Heart right ventricle (tissue), 16 donors: ENCODE measurements around the gene TMPRSS4. TPM values are rescaled to one million over a fixed set of nuclear protein-coding genes. Genes with fewer than 3 reads are reported as not detected.

Source experiments
- ATAC-seq, 8 donors: fragments of 200-7000 bp; cut with Tn5 transposase; one replicate each; pipeline ENCODE4 v1.9.1; 2020; ENCODE audit warnings: mild to moderate bottlenecking in 8 of 8, moderate library complexity in 8 of 8, moderate number of reproducible peaks in 1 of 8
- DNase-seq, 2 donors: peaks; one replicate each; pipeline ENCODE4 v3.0.0-alpha.2; 2020
- H3K27ac ChIP-seq, 10 donors: fragments of 200-600 bp; sonication (generic) in 2 of 10; one replicate each; pipeline versions ENCODE4 v1.5.0 to v1.8.0; 2020 to 2022; ENCODE audit warnings: mild to moderate bottlenecking in 3 of 10
- H3K27me3 ChIP-seq, 7 donors: fragments of 200-600 bp; one replicate each; pipeline ENCODE4 v1.8.0; 2021 to 2022; ENCODE audit warnings: mild to moderate bottlenecking in 2 of 7
- H3K36me3 ChIP-seq, 9 donors: fragments of 200-600 bp; sonication (generic) in 1 of 9; one replicate each; pipeline versions ENCODE4 v1.5.0 to v1.8.0; 2020 to 2022; ENCODE audit warnings: mild to moderate bottlenecking in 2 of 9
- H3K4me1 ChIP-seq, 9 donors: fragments of 200-600 bp; sonication (generic) in 1 of 9; one replicate each; pipeline versions ENCODE4 v1.5.0 to v1.8.0; 2020 to 2022; ENCODE audit warnings: mild to moderate bottlenecking in 4 of 9
- H3K4me3 ChIP-seq, 10 donors: fragments of 200-600 bp; sonication (generic) in 2 of 10; one replicate each; pipeline versions ENCODE4 v1.5.0 to v1.8.0; 2020 to 2022; ENCODE audit warnings: mild to moderate bottlenecking in 7 of 10, moderate library complexity in 2 of 10
- H3K9me3 ChIP-seq, 11 donors: fragments of 200-600 bp in 10 of 11; sonication (generic) in 2 of 11; one replicate each; pipeline versions ENCODE4 v1.5.0 to v1.8.0; 2013 to 2022; ENCODE audit warnings: mild to moderate bottlenecking in 2 of 11, control low read depth in 1 of 11, moderate library complexity in 1 of 11
- CTCF ChIP-seq, 9 donors: fragments of 200-600 bp; sonication (generic) in 2 of 9; IDR thresholded peaks; one replicate each; pipeline versions ENCODE4 v1.5.0 to v1.8.0; 2021 to 2022; ENCODE audit warnings: antibody characterized with exemption in 9 of 9, mild to moderate bottlenecking in 5 of 9, moderate library complexity in 1 of 9
- WGBS, 2 donors: extraction: QIAGEN DNeasy Blood & Tissue Kit; methylation state at CpG; one replicate each; pipeline ENCODE4 v1.1.7; 2013; ENCODE audit warnings: inconsistent platforms in 1 of 2; 5-methylcytosine and 5-hydroxymethylcytosine counted together
- intact Hi-C, 10 donors: fragments of 100-400 bp; cut with DNase I; formaldehyde crosslinking; loops; one replicate each; pipeline versions ENCODE4 v1.11.1 to v1.14.2; 2022
- polyA plus RNA-seq, 2 donors: library from polyadenylated mRNA; stranded (reverse); fragments of 200-250 nt; gene quantifications; one replicate each; pipeline ENCODE4 v1.2.3, GENCODE V29; 2013
- total RNA-seq, 10 donors: library from RNA; stranded (reverse); fragmentation: NEBNext Ultra II Directional in 3 of 10; extraction: Animal tissue kit (Norgen Biotek cat#: 25700) in 3 of 10; gene quantifications; one replicate each; pipeline versions ENCODE4 v1.2.1 to v1.2.4, GENCODE V29; 2021 to 2023
- donor health status: Arrhythmogenic right ventricular cardiomyopathy.
- donor health status: ischemic (EF 13 %, LVEDD 7.1; RV severe dilation, severe dysfunction).
- donor health status: healthy with polysubstance abuse.
- donor health status: DM: no; HTN: yes; CAD: no.
- donor health status: DM: no; HTN: no; CAD: no.
- donor health status: ischemic (EF 25% LVEDD 6.9; RV normal size, moderate dysfunction).
- donor health status: ischemic (EF 25% LVEDD 5.7; RV mildly dilated, moderate dysfunction).
- donor health status: healthy.
- donor health status: DM: yes; HTN: yes; CAD: no.
- donor health status: Ischemic cardiomyopathy.
- donor health status: ischemic (EF 35%, LVEDD 5.7; RV mildly dilated, moderate dysfunction).
- donor health status: nonischemic (EF 11% LVEDD 7.7; RV severe dilation, severe dysfunction).
- donor health status: DM: yes; HTN: yes; CAD: no.
- donor health status: PGD.
- donor health status: ischemic (EF 29% LVEDD 5.4; RV normal size, mild dysfunction).
- donor health status: nonischemic (EF 23%, LVEDD 6.1; RV moderate dilation, normal function).

TMPRSS4 gene
- total and polyA plus RNA-seq, 12 donors, result 0.34 to 1.4 (median 0.84) TPM; not detected in 8

DNA sequence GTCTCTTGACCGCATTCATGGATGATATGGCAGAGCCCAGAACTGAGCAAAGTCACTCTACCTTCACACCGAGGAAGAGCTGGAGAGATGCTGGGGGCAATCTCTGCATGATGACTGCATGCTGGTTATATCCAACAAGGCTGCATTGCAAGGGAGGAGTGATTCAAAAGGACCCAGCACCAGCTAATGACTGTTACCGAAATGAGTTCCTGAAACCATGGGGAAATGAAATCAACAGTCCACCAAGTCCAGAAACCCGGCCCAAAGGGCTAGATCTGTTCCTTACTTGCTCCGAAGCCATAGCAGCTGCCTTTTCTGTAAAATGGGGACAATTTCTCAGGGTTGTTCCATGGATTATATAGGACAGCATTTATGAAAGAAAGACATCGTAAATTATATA, 11.1 kb downstream of the TMPRSS4 start:
- WGBS, 2 donors, result 92 to 95% methylated on average over 6 of the region's 6 CpGs
- peaks cover 0 to 28% (median 15%) of the 10 kb centered on the region in 9 donors for H3K4me1 ChIP-seq
- H3K27ac ChIP-seq, result peak overlapping the region in 1 of 10 donors; percentile 73
- ATAC-seq (no peak), DNase-seq (no peak)
- no peak for TF ChIP-seq CTCF (IDR thresholded peaks at IDR 0.05)
- no peaks in the 10 kb centered on the region for H3K27me3 ChIP-seq
- H3K36me3 ChIP-seq, result no peaks in the 10 kb centered on the region
- peaks cover 0 to 20% (median 0%) of the 10 kb centered on the region in 11 donors for H3K9me3 ChIP-seq
- intact Hi-C loops, result no loop called here
- H3K4me3 ChIP-seq, result no peak overlapping the region

DNA sequence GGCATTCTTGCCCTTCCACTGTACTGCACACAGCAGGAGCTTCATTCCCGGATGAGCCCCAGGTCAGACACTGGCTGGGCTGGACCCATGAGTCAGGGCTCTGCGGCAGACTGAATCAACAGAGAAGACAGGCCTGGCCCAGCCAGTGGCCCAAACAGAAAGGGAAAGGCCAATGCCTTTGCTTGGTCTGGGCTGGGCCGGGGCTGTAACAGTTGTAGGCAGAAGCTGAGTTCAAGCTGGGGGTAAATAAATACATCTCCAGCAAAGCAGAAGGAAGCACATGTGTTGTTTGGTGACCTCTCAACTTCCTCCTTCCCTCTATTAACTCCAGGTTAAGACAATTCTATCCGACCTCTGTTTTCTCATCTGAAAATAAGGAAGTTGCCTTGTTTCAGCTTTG, 11.7 kb downstream of the TMPRSS4 start:
- DNase-seq, result peak; percentile 30 to 36
- H3K4me1 ChIP-seq, result peaks cover 0 to 22% (median 13%) of the 10 kb centered on the region in 9 donors
- H3K9me3 ChIP-seq, result peaks cover 0 to 20% (median 0%) of the 10 kb centered on the region in 11 donors
- TF ChIP-seq CTCF (IDR thresholded peaks at IDR 0.05), result no peak
- 50 to 65% methylated on average over 4 of the region's 4 CpGs for WGBS, 2 donors
- peak in 7 of 8 donors; percentile 25 to 75 (median 41) for ATAC-seq
- intact Hi-C loops, result no loop called here
- H3K27ac ChIP-seq, result peak overlapping the region in 1 of 10 donors; percentile 73
- no peaks in the 10 kb centered on the region for H3K27me3 ChIP-seq
- no peak overlapping the region for H3K4me3 ChIP-seq
- no peaks in the 10 kb centered on the region for H3K36me3 ChIP-seq

- peaks cover 0 to 20% (median 0%) of the 10 kb centered on the region in 11 donors for H3K9me3 ChIP-seq
- no peak overlapping the region for H3K27ac ChIP-seq
- H3K27me3 ChIP-seq, result no peaks in the 10 kb centered on the region
- no peak for DNase-seq
- ATAC-seq, result no peak
- no peak overlapping the region for H3K4me3 ChIP-seq
- peaks cover 0 to 8% (median 0%) of the 10 kb centered on the region in 9 donors for H3K4me1 ChIP-seq
- intact Hi-C loops, result no loop called here
- no peak for TF ChIP-seq CTCF (IDR thresholded peaks at IDR 0.05)
- no peaks in the 10 kb centered on the region for H3K36me3 ChIP-seq
- WGBS, 2 donors, result 83 to 85% methylated on average over 7 of the region's 7 CpGs
These were observed 13.8 kb downstream of the TMPRSS4 start for GRCh38 chr11:118090545-118091162.

- no peak for DNase-seq
- 83 to 89% methylated on average over 6 of the region's 6 CpGs for WGBS, 2 donors
- Histone ChIP-seq H3K4me1 (peaks cover 0 to 8% (median 0%) of the 10 kb centered on the region in 9 donors), H3K36me3 (no peaks in the 10 kb centered on the region), H3K27ac (no peak overlapping the region), H3K9me3 (peaks cover 0 to 19% (median 0%) of the 10 kb centered on the region in 11 donors), H3K27me3 (no peaks in the 10 kb centered on the region), H3K4me3 (no peak overlapping the region)
- no peak for ATAC-seq
- intact Hi-C loops, result no loop called here
- no peak for TF ChIP-seq CTCF (IDR thresholded peaks at IDR 0.05)
These were observed 14.8 kb downstream of the TMPRSS4 start for GRCh38 chr11:118091690-118092089.
